GM18502 (cell line): ENCODE results near the gene CHAD.

ENCODE experiments used
- ATAC-seq: cut with Tn5 transposase; IDR thresholded peaks from one replicate; pipeline ENCODE4 v1.9.1; 2021; ENCODE audit warnings: mild to moderate bottlenecking; ENCODE audit not compliant: unreplicated experiment, poor library complexity

The CHAD gene

GRCh38 chr17:50460831-50461526 is 7.7 kb downstream of the CHAD start:
- no peak for ATAC-seq

- no peak for ATAC-seq
Measured at GRCh38 chr17:50459756-50460155, 8.9 kb downstream of the CHAD start.

- ATAC-seq: no peak
Measured at GRCh38 chr17:50458701-50459676, 9.7 kb downstream of the CHAD start.

DNA sequence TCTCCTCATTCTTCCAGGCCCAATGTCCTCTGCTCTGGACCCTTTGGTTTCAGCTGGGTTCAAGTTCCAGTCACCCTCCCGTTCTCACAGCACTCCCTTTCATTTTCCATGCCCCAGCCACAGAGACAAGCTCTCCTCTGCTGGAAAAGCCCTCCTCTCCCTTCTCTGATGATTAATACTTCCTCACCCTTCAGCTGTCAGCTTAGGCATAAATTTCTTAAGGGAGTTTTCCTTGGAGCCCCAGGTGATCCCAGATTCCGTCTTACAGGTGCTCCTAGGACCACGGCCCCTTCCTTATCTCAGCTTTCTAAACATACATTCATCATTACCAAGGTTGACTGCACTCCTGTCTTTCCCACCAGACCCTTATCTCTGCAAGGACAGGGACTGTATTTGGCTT is 10.4 kb downstream of the CHAD start:
- no peak for ATAC-seq

- ATAC-seq: no peak
Measured at GRCh38 chr17:50457621-50458020, 11.1 kb downstream of the CHAD start.

- no peak for ATAC-seq
Measured at GRCh38 chr17:50453901-50454300, 14.8 kb downstream of the CHAD start.

DNA sequence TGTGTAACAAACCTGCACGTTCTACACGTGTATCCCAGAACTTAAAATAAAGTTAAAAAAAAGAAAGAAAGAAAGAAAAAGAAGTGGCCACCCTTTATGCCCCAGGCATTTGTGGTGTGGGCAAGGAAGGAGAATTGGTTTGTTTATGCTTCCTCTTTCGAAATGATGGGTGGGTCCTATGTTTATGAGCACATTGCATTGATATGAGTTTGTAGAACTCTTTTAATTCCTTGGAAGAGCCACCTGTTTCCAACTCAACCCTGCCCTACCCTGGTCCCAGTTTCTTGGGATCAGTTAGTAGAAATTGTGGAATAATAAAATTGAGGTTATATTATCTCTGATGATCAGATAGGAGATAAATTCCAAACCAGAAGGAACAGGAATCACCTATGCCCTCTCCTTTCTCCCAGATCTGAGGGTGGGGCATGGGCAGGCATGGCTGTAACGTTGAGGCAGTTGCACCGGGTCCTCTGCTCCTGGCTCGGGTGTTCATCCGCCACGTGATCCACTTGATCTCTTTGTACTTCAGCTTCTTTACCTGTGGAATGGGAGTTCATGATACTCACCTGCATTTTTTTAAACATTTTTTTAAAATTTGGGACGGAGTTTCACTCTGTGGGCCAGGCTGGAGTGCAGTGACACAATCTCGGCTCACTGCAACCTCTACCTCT is 15.9 kb downstream of the CHAD start:
- no peak for ATAC-seq

GRCh38 chr17:50451943-50452629 is 16.6 kb downstream of the CHAD start:
- ATAC-seq: no peak

- ATAC-seq: no peak
Measured at GRCh38 chr17:50448643-50449042, 20.0 kb downstream of the CHAD start.

GRCh38 chr17:50447870-50448595 is 20.6 kb downstream of the CHAD start:
- ATAC-seq: no peak

DNA sequence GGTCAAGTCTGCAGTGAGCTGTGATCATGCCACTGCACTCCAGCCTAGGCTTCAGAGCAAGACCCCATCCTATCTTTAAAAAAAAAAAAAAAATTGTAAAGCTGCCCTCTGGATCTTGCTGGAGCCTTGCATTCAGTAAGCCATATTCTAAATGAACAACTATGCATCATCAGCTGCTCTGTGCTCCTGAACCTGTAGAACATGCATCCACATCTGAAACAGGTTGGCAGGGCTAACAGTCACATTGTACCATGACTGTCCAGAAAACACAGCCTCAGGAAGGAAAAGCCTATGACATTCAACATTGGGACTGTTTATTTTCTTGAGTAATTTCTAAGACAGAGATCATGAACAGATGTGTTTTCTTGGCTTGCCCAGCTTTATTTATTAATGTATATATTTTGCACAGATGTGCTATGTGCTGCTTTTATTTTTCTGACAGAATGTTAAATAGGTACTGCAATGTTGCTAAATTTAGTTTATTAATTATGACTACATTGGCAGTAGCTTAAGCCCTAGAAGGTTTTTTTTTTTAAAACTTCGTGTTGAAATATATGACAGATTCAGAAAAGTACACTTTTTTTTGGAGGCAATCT is 22.9 kb downstream of the CHAD start:
- ATAC-seq: no peak

GRCh38 chr17:50444841-50445715 is 23.6 kb downstream of the CHAD start:
- ATAC-seq: no peak

- ATAC-seq: no peak
Measured at GRCh38 chr17:50443505-50443974, 25.1 kb downstream of the CHAD start.

- ATAC-seq: no peak
Measured at GRCh38 chr17:50440838-50441829, 27.5 kb downstream of the CHAD start.

GRCh38 chr17:50440172-50440837 is 28.4 kb downstream of the CHAD start:
- no peak for ATAC-seq

- no peak for ATAC-seq
Measured at GRCh38 chr17:50439008-50439407, 29.7 kb downstream of the CHAD start.

GRCh38 chr17:50437409-50437808 is 31.3 kb downstream of the CHAD start:
- no peak for ATAC-seq
